22Rv1 (cell line): ENCODE data around the gene ELSPBP1.

Experiments used
- H3K27ac ChIP-seq: fragments of 450-650 bp; 2 replicates; pipeline ENCODE4 v1.5.1; 2017
- CTCF ChIP-seq: fragments of 450-650 bp; IDR thresholded peaks from 2 replicates; pipeline ENCODE4 v1.5.1; 2017; ENCODE audit warnings: mild to moderate bottlenecking
- ZFX ChIP-seq: fragments of 450-650 bp; IDR thresholded peaks from 2 replicates; pipeline ENCODE4 v1.6.1; 2017; ENCODE audit warnings: antibody characterized with exemption, borderline replicate concordance

ELSPBP1 gene

GRCh38 chr19:48043675-48044258 is 49.3 kb downstream of the ELSPBP1 start, which contains the start of gene CABP5:
CABP5 (minus strand) TSS chr19:48044079; CDS start chr19:48043922, 157 bp downstream.
- no peak for TF ChIP-seq CTCF
- no peak for TF ChIP-seq ZFX
- H3K27ac ChIP-seq, result no peak within 1 kb of the TSS

GRCh38 chr19:48044561-48044960 is 50.1 kb downstream of the ELSPBP1 start:
- TF ChIP-seq ZFX (no peak), CTCF (no peak)
- no peak overlapping the region for H3K27ac ChIP-seq

GRCh38 chr19:48051335-48052033 is 57.1 kb downstream of the ELSPBP1 start:
- TF ChIP-seq CTCF (no peak), ZFX (no peak)
- no peak overlapping the region for H3K27ac ChIP-seq

GRCh38 chr19:48053076-48053475 is 58.6 kb downstream of the ELSPBP1 start:
- TF ChIP-seq ZFX (no peak), CTCF (no peak)
- no peak overlapping the region for H3K27ac ChIP-seq

- no peak overlapping the region for H3K27ac ChIP-seq
- no peak for TF ChIP-seq ZFX
- TF ChIP-seq CTCF, result no peak
Measured at GRCh38 chr19:48053856-48054255, 59.4 kb downstream of the ELSPBP1 start.

- TF ChIP-seq ZFX (no peak), CTCF (no peak)
- H3K27ac ChIP-seq, result no peak overlapping the region
Measured at GRCh38 chr19:48059331-48059730, 64.9 kb downstream of the ELSPBP1 start.

GRCh38 chr19:48060381-48060780 is 65.9 kb downstream of the ELSPBP1 start:
- TF ChIP-seq CTCF (no peak), ZFX (no peak)
- H3K27ac ChIP-seq, result no peak overlapping the region
